Ishikawa (cell line): ENCODE data around the gene PRICKLE4.

ENCODE experiments used
- CEBPB ChIP-seq: IDR thresholded peaks from 2 replicates; pipeline ENCODE4 v1.6.1; 2012
- CREB1 ChIP-seq: IDR thresholded peaks from 2 replicates; pipeline ENCODE4 v1.6.1; 2012; ENCODE audit warnings: low read depth
- EGR1 ChIP-seq: IDR thresholded peaks from 2 replicates; pipeline ENCODE4 v1.6.1; 2012
- EP300 ChIP-seq: IDR thresholded peaks from 2 replicates; pipeline ENCODE4 v1.6.1; 2012; ENCODE audit warnings: borderline replicate concordance
- FOXM1 ChIP-seq: IDR thresholded peaks from 2 replicates; pipeline ENCODE4 v1.6.1; 2012; ENCODE audit warnings: low read depth, borderline replicate concordance
- MAX ChIP-seq: IDR thresholded peaks from 2 replicates; pipeline ENCODE4 v1.6.1; 2012
- NFIC ChIP-seq: IDR thresholded peaks from 2 replicates; pipeline ENCODE4 v1.6.1; 2012
- RAD21 ChIP-seq: IDR thresholded peaks from 2 replicates; pipeline ENCODE4 v1.6.1; 2012; ENCODE audit warnings: low read depth
- REST ChIP-seq: IDR thresholded peaks from 2 replicates; pipeline ENCODE4 v1.6.1; 2012; ENCODE audit warnings: low read depth, mild to moderate bottlenecking
- TAF1 ChIP-seq: IDR thresholded peaks from 2 replicates; pipeline ENCODE4 v1.6.1; 2012; ENCODE audit warnings: low read depth, mild to moderate bottlenecking
- TCF12 ChIP-seq: IDR thresholded peaks from 2 replicates; pipeline ENCODE4 v1.6.1; 2012; ENCODE audit warnings: low read depth
- TEAD4 ChIP-seq: IDR thresholded peaks from 2 replicates; pipeline ENCODE4 v1.6.1; 2012
- USF1 ChIP-seq: IDR thresholded peaks from 2 replicates; pipeline ENCODE4 v1.6.1; 2012
- YY1 ChIP-seq: IDR thresholded peaks from 2 replicates; pipeline ENCODE4 v1.6.1; 2012; ENCODE audit warnings: low read depth
- ZBTB7A ChIP-seq: IDR thresholded peaks from 2 replicates; pipeline ENCODE4 v1.6.1; 2012; ENCODE audit warnings: low read depth

Gene PRICKLE4

GRCh38 chr6:41759106-41759904 is 21.3 kb upstream of the PRICKLE4 start:
- TF ChIP-seq REST (no peak), TCF12 (no peak), CREB1 (no peak), EGR1 (no peak), RAD21 (no peak), NFIC (no peak), FOXM1 (no peak), TEAD4 (no peak), MAX (no peak), EP300 (no peak), YY1 (no peak), ZBTB7A (no peak), TAF1 (no peak), USF1 (no peak), CEBPB (no peak)

- TF ChIP-seq ZBTB7A (no peak), TEAD4 (no peak), EP300 (no peak), CEBPB (no peak), MAX (no peak), FOXM1 (no peak), REST (no peak)
Measured at GRCh38 chr6:41759905-41760579, 20.5 kb upstream of the PRICKLE4 start.

- TF ChIP-seq EP300 (no peak), YY1 (no peak), MAX (no peak), ZBTB7A (no peak), RAD21 (no peak), TEAD4 (no peak), USF1 (no peak), TCF12 (no peak), NFIC (no peak), REST (no peak), EGR1 (no peak), CREB1 (no peak), FOXM1 (no peak), TAF1 (no peak), CEBPB (no peak)
Measured at GRCh38 chr6:41763470-41763869, 17.1 kb upstream of the PRICKLE4 start.
